Right ventricle myocardium inferior (tissue), 1 donor: ENCODE measurements around the gene STK38. TPM values are rescaled to one million over a fixed set of nuclear protein-coding genes. Genes with fewer than 3 reads are reported as not detected.
"Not testable (repeated sequence)": the region's sequence is repeated elsewhere in the genome, so short reads cannot be mapped to it uniquely, and the experiment has no call there.

Experiments used
- ATAC-seq: fragments of 200-7000 bp; cut with Tn5 transposase; one replicate; pipeline ENCODE4 v1.9.1; 2020; ENCODE audit warnings: mild to moderate bottlenecking, moderate library complexity
- DNase-seq: peaks from one replicate; pipeline ENCODE4 v3.0.0; 2021; ENCODE audit errors: missing footprints
- intact Hi-C: fragments of 100-400 bp; cut with DNase I; formaldehyde crosslinking; loops from one replicate; pipeline ENCODE4 v1.11.0; 2022
- long read RNA-seq: library from polyadenylated mRNA; unstranded; transcript quantifications from one replicate; pipeline ENCODE4 v2.0.0, GENCODE V29; 2021
- total RNA-seq: library from RNA; stranded (reverse); fragmentation: NEBNext Ultra II Directional; extraction: Animal tissue kit (Norgen Biotek cat#: 25700); gene quantifications from one replicate; pipeline ENCODE4 v1.2.1, GENCODE V29; 2021
- donor health status: DM: no; HTN: yes; CAD: no; lungs with severe emphysema.

Gene STK38
- 22.6 TPM for total RNA-seq
- long read RNA-seq, transcript STK38-201 (14 exons, 3,576 nt) = major isoform, 11 of 33 reads
- long read RNA-seq, partial matches to known transcripts = 1 of 33 reads
- long read RNA-seq, other reads (novel, unspliced or antisense) = 21 of 33 reads

- DNase-seq = peak; percentile 94
- intact Hi-C loops = loop anchor here (1.0 to 5.0 kb wide), 4 partner anchors 47 to 135 kb away; partner anchors contain the start of gene SRSF3
Observed at GRCh38 chr6:36546920-36547645, at the start of gene STK38. Gene STK38 (minus strand): TSS chr6:36547479. CDS start chr6:36540202, 7,277 bp downstream.

DNA sequence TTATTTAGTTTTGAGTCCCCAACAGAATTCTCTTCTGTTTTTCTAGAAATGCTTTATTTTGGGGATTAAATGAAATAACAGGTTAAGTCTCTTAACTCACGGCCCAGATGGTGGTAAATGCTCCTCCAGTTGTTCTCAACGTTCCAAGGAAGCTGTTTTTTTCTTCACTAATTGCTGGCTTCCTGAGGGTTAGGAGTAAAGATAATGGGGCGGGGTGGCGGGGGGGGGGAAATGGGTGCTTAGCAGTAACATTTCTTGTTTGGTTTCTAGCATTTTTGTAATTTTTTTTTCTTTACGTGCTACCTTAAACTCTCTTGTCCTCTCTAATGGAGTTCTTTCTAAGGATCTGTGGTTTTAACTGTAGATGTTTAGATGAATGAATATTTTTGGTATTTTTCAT is 49.1 kb upstream of the STK38 start:
- intact Hi-C loops = no loop called here
- ATAC-seq (no peak), DNase-seq (no peak)

More at GRCh38 chr6:36546920-36547645, at the start of gene STK38:
- peak; percentile 98 for ATAC-seq

- ATAC-seq = peak; percentile 41
- DNase-seq = no peak
- intact Hi-C loops = loop anchor here (1.0 to 5.0 kb wide), 3 partner anchors 48 to 172 kb away; partner anchors contain the start of genes KCTD20, PXT1 and STK38
Observed at GRCh38 chr6:36594816-36595643, 47.8 kb upstream of the STK38 start.

DNA sequence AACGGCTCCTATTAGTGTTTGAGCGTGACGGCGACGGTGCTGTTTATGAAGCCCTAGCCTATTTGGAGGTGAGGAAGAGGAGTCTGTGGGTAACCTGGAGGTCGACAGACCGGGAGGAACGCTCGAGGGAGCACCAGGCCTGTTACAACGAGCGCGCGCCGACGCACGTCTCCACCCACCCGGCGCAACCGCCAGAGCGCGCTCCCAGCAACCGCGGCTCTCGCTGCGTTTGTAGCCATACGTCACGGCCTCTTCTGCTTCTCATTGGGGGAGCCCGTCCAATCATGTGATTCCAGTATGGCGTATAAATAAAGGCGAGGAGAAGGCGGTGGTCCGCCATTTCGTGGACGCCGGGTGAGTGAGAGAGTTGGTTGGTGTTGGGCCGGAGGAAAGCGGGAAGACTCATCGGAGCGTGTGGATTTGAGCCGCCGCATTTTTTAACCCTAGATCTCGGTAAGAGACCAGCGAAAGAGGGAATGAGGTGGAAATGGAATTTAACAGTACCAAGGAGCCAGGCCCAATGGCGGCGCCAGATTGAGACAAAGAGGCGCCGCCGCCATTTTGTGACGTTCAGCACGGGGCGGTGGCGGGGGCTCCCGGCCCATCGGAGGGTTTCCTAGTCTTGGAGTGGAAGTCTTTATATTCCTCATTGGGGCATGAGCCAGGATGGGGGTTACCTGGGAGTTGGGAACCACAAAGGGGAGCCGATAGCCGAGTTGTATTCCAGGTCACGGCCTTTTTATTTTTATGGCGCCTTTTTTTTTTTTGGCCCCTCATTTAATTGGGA is 46.9 kb upstream of the STK38 start, which contains the start of gene SRSF3:
Gene SRSF3 (plus strand): TSS at position 334 of the 787 bp plus-strand sequence. CDS start 2,401 bp downstream, outside the sequence.
- peak; percentile 97 for DNase-seq
- intact Hi-C loops = loop anchor here (1.0 to 5.0 kb wide), 3 partner anchors 47 to 171 kb away; partner anchors contain the start of genes KCTD20, PXT1 and STK38
- ATAC-seq = peak; percentile 98

DNA sequence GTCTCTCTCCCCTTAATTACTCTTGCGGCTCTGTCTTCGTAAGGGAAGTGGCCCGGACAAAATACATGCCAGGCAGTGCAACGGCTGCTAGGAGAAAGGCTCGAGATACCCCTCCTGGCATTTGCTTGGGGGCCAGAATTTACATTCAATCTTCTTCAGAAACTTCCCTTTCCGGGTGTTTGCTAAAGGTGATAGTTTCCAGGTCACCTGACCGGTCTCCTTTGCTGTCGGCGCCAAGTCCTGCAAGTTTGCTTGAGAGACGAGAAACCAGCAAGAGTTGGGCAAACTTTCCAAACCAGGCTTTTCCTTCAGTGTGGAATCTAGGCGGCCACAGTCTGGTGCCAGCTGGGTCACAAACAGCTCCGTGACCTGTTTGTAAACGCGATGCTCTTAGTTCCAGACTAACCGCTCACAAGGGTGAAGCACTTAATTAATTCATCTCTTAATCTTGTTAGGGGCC is 46.3 kb upstream of the STK38 start:
- ATAC-seq = peak; percentile 20
- intact Hi-C loops = loop anchor here (1.0 to 5.0 kb wide), 3 partner anchors 46 to 170 kb away; partner anchors contain the start of genes KCTD20, PXT1 and STK38
- DNase-seq = peak; percentile 72

DNA sequence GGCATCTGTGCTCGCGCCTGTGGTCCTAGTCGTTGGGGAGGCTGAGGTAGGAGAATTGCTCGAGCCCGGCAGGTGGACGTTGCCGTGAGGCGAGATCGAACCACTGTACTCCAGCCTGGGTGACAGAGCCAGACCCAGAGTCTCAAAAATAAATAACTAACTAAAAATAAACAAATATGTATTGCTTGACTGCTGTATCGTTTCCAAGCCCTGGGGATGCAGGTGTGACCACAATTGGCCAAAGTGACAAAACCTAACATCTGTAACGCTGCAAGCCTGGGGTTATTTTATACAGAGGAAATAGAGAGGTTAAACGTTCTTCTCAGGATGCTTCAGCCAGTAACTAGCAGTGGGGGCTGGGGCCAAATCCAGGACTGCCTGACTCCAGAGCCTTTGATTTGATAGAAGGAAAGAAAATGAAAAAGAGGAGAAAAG is 45.0 kb upstream of the STK38 start:
- intact Hi-C loops = loop anchor here (5.0 kb wide), 1 partner anchor 150 kb away; the partner anchor contains the start of genes KCTD20 and PXT1
- DNase-seq (no peak), ATAC-seq (no peak)

DNA sequence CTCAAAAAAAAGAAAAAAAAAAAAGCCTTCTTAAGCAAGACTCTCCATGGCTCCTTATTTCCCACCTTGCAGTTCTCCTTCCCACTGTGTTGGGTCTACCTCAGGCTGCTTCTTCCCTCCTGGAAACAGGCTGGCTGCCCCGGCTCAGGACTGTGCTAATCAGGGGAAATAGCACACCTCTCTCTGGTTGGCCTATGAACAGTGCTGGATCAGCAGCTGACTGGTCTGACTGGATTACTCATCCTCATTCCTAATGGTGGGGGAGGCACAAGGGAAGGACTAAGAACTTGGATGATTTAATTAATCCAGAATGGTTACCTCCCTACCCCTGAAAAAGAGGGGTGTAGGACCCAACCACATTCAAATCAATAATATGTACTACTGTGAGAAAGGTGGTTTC is 43.0 kb upstream of the STK38 start:
- DNase-seq = no peak
- intact Hi-C loops = loop anchor here (5.0 kb wide), 1 partner anchor 148 kb away; the partner anchor contains the start of genes KCTD20 and PXT1
- no peak for ATAC-seq

- not testable (repeated sequence) for DNase-seq, ATAC-seq
Observed at GRCh38 chr6:36589025-36589400, 41.7 kb upstream of the STK38 start.

GRCh38 chr6:36586606-36587005 is 39.3 kb upstream of the STK38 start:
- DNase-seq (no peak), ATAC-seq (no peak)
- intact Hi-C loops = no loop called here

More at GRCh38 chr6:36589025-36589400, 41.7 kb upstream of the STK38 start:
- intact Hi-C loops = not testable (repeated sequence)

DNA sequence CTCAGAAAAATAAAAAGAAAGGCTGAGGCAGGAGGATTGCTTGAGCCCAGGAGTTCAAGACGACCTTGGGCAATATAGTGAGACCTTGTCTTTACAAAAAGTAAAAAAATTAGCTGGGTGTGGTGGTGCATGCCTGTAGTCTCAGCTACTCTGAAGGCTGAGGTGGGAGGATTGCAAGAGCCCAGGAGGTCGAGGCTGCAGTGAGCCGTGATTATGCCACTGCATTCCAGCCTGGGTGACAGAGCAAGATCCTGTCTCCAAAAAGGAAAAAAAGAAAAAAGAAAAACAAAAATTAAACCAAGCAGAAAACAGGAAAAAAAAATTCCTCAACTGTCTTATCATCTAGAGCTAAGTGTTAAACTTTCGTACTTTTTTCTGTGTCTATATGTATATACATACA is 34.4 kb upstream of the STK38 start:
- ATAC-seq (no peak), DNase-seq (no peak)
- intact Hi-C loops = no loop called here

DNA sequence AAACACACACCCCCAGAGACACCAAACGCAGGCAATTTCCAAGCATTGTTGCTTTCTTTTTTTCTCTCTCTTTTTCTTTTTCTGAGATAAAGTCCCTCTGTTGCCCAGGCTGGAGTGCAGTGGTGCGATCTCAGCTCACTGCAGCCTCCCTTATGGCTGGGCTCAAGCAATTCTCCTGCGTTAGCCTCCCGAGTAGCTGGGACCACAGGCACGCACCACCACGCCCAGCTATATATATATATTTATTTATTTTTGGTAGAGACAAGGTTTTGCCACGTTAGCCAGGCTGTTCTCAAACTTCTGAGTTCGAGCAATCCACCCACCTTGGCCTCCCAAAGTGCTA is 32.9 kb upstream of the STK38 start:
- intact Hi-C loops = no loop called here
- ATAC-seq (no peak), DNase-seq (no peak)

DNA sequence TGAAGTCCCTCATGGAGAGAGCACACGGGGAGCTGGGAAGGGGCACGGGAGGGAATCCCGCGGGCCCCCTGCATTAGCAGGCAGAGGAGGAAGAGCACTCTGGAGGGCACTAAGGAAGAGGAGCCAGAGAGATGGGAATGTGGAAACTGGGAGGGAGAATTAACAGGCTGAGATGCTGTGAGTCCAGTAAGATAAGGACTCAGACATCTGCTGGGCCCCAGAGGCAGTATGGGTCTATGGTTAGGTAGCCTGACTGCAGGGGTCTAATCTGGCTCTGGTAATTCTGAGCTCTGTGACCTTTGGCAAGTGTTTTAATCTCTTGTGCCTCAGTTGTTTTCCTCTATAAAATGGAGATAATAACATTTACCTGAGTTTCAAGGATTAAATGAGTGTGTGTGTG is 31.2 kb upstream of the STK38 start:
- intact Hi-C loops = no loop called here
- ATAC-seq = no peak
- DNase-seq = no peak

DNA sequence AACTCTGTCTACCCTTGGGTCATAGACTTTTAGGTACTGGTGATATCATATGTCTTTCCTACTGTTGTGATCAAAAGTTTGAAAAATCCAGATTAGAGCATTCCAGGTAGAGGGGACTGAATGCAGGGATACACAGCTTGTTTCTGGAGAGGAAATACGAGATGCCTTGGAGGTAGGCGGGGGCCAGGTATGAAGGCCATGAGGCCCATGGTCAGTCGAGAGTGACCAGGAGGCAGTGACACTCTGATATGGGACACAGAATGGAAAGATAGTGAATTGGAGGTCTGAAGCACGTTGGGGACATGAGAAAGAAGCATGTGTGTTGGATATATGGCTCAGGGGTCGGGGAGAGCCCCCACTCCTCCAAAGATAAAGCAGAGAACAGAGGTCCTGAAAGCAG is 30.8 kb upstream of the STK38 start:
- DNase-seq (no peak), ATAC-seq (no peak)
- intact Hi-C loops = no loop called here

GRCh38 chr6:36577301-36577700 is 30.0 kb upstream of the STK38 start:
- DNase-seq (no peak), ATAC-seq (no peak)
- intact Hi-C loops = no loop called here

DNA sequence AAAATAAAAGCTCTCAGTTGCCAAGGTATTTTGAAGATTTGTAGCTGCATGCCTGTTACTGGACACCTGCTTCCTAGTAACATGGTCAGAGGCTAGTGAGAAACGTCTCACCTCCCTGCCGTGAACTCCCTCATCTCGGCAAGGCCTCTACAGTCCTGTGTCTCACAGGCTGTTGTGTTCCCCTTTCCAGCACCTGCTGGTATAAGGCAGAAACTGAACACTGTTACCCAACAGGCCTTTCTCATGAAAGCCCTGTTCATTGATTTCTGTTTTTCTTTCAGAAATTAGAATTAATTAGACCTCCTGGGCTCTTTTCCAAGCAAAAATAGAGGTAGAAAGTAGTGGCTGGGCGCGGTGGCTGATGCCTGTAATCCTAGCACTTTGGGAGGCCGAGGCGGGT is 29.3 kb upstream of the STK38 start:
- no peak for DNase-seq
- intact Hi-C loops = no loop called here
- no peak for ATAC-seq

DNA sequence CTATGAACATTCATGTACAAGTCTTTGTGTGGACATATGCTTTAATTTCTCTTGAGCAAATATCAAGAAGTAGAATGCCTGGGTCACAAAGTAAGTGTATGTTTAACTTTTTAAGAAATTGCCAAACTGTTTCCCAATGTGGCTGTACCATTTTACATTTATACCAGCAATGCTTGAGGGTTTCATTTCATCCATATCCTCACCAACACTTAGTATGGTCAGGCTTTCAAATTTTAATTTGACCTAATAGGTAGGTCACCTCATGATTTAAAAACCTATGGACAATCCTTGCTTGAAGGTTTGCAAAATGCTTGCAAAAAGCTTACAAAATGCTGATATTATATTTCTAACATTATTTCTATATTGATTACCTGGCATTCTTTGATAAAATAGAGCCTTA is 27.4 kb upstream of the STK38 start:
- intact Hi-C loops = no loop called here
- ATAC-seq (no peak), DNase-seq (no peak)

DNA sequence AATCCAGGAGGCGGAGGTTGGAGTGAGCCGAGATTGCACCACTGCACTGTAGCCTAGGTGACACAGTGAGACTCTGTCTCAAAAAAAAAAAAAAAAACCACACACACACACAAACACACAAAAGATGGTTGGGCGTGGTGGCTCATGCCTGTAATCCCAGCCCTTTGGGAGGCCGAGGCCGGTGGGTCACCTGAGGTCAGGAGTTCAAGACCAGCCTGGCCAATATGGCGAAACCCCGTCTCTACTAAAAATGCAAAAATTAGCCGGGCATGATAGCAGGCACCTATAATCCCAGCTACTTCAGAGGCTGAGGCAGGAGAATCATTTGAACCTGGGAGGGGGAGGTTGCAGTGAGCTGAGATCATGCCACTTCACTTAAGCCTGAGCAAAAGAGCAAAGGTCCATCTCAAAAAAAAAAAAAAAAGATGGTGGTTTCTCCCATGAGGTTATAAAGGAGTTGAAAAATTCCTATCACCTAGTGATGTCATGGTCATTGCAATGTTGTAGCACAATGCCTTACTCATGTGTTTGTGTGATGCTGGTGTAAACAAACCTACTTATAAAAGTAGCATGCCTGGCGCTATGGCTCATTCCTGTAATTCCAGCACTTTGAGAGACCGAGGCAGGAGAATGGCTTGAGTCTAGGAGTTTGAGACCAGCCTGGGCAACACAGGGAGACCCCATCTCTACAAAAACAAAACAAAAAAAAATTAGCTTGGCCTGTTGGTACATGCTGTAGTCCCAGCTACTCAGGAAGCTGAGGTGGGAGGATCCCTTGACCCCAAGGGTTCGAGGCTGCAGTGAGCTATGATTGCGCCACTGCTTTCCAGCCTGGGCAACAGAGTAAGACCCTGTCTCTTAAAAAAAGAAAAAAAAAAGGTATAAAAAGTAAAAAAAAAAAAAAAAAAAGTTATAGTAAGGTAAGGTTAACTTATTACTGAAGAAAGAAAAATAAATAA is 25.4 kb upstream of the STK38 start:
- intact Hi-C loops, ATAC-seq: not testable (repeated sequence)

More for the DNA sequence above, 25.4 kb upstream of the STK38 start:
- DNase-seq = not testable (repeated sequence)
